OCI-LY3 (cell line): ENCODE data around the gene DNMT3A.

Experiments
- CTCF ChIP-seq: fragments of 200-600, 300-600 bp; sonication (generic); IDR thresholded peaks from 2 replicates; pipeline ENCODE4 v1.5.1; 2014; ENCODE audit warnings: antibody characterized with exemption, low read length, low read depth
- EZH2phosphoT487 ChIP-seq: fragments of 200-600 bp; shearing (Covaris generic); IDR thresholded peaks from 2 replicates; pipeline ENCODE4 v1.6.1; 2018; ENCODE audit warnings: antibody characterized with exemption, mixed run types, low read depth

GRCh38 chr2:25222477-25223121 is 119.1 kb downstream of the DNMT3A start:
- TF ChIP-seq CTCF (no peak), EZH2phosphoT487 (no peak)
